HT-29 (cell line): ENCODE measurements around the gene MTFP1. TPM values are rescaled to one million over a fixed set of nuclear protein-coding genes. Genes with fewer than 3 reads are reported as not detected.
"Not testable (repeated sequence)": the region's sequence is repeated elsewhere in the genome, so short reads cannot be mapped to it uniquely, and the experiment has no call there.

Experiments
- DNase-seq: peaks from one replicate; pipeline ENCODE4 v3.0.0-alpha.2; 2015; ENCODE audit warnings: low spot score
- total RNA-seq: library from RNA; depleted of rRNA; stranded (reverse); fragments of >200 nt; shearing (Covaris generic); gene quantifications from 2 replicates; pipeline ENCODE4 v1.2.3, GENCODE V29; 2014

Gene MTFP1
- total RNA-seq, 1 experiment from 2014 or later: 43.7 TPM

GRCh38 chr22:30402028-30402765 lies 23.4 kb upstream of the MTFP1 start:
- no peak for DNase-seq

- DNase-seq: not testable (repeated sequence)
These were observed 22.8 kb upstream of the MTFP1 start for GRCh38 chr22:30402766-30403104.

GRCh38 chr22:30404307-30404706 lies 21.3 kb upstream of the MTFP1 start:
- no peak for DNase-seq

GRCh38 chr22:30405731-30406130 lies 19.8 kb upstream of the MTFP1 start:
- no peak for DNase-seq

GRCh38 chr22:30406400-30406799 lies 19.2 kb upstream of the MTFP1 start:
- no peak for DNase-seq

GRCh38 chr22:30408388-30409102 lies 17.0 kb upstream of the MTFP1 start:
- DNase-seq: no peak

- no peak for DNase-seq
These were observed 13.8 kb upstream of the MTFP1 start for GRCh38 chr22:30411780-30412179.

GRCh38 chr22:30413001-30413400 lies 12.6 kb upstream of the MTFP1 start:
- DNase-seq: no peak

GRCh38 chr22:30413745-30414524 lies 11.6 kb upstream of the MTFP1 start:
- DNase-seq: no peak

- DNase-seq: no peak
These were observed 11.0 kb upstream of the MTFP1 start for GRCh38 chr22:30414525-30415047.

GRCh38 chr22:30416403-30416802 lies 9.2 kb upstream of the MTFP1 start:
- DNase-seq: peak; percentile 8

- no peak for DNase-seq
These were observed 8.7 kb upstream of the MTFP1 start for GRCh38 chr22:30416837-30417236.

GRCh38 chr22:30420347-30421125 lies 5.0 kb upstream of the MTFP1 start:
- DNase-seq: peak; percentile 39

- DNase-seq: peak; percentile 12
These were observed 3.7 kb upstream of the MTFP1 start for GRCh38 chr22:30421695-30422480.

- peak; percentile 76 for DNase-seq
These were observed 2.9 kb upstream of the MTFP1 start for GRCh38 chr22:30422481-30423300.

GRCh38 chr22:30423301-30423958 lies 2.1 kb upstream of the MTFP1 start:
- DNase-seq: no peak

GRCh38 chr22:30423959-30424533 lies 1.5 kb upstream of the MTFP1 start:
- DNase-seq: peak; percentile 96

- DNase-seq: peak; percentile 40
These were observed 838 bp upstream of the MTFP1 start for GRCh38 chr22:30424534-30425326.
